ENCODE measurements around the gene PDK1. TPM values are rescaled to one million over a fixed set of nuclear protein-coding genes. Genes with fewer than 3 reads are reported as not detected.
"Not testable (repeated sequence)": the region's sequence is repeated elsewhere in the genome, so short reads cannot be mapped to it uniquely, and the experiment has no call there.

PDK1 gene
- total RNA-seq, 2 donors from 2014 or later = 24.7 to 27.3 TPM

- peaks cover 25% of the 10 kb centered on the region for H3K9me3 Mint-ChIP-seq
- H3K4me1 Mint-ChIP-seq = peaks cover 9% of the 10 kb centered on the region
- no peak for TF ChIP-seq CTCF (conservative IDR thresholded peaks at IDR 0.05)
- Histone ChIP-seq H3K9me3 (ENCODE audit: control insufficient read depth, low read length) (peaks cover 34% of the 10 kb centered on the region), H3K27me3 (ENCODE audit: control insufficient read depth, insufficient read depth, low read length, poor library complexity, severe bottlenecking) (no peaks in the 10 kb centered on the region), H3K9ac (ENCODE audit: extremely low read depth, low read length, poor library complexity, severe bottlenecking) (no peak overlapping the region), H3K36me3 (ENCODE audit: control insufficient read depth, insufficient read depth, low read length) (peaks cover 56% of the 10 kb centered on the region), H3K4me3 (ENCODE audit: low read length) (no peak overlapping the region), H3K4me1 (ENCODE audit: control insufficient read depth, insufficient read depth, low read length) (no peaks in the 10 kb centered on the region), H3K27ac (ENCODE audit: low read depth, low read length) (no peak overlapping the region)
- peaks cover 62% of the 10 kb centered on the region for H3K36me3 Mint-ChIP-seq (ENCODE audit: low read depth)
- no peak overlapping the region for H3K27ac Mint-ChIP-seq
- no peak overlapping the region for H3K4me3 Mint-ChIP-seq
- 93 to 97% methylated on average over 4 of the region's 4 CpGs for WGBS, 2 experiments (ENCODE audit: insufficient coverage in 1 of 2, insufficient read length in 1 of 2)
- no peaks in the 10 kb centered on the region for H3K27me3 Mint-ChIP-seq (ENCODE audit: insufficient read depth)
- DNase-seq = no peak
These were observed 33.0 kb downstream of the PDK1 start for GRCh38 chr2:172588931-172589330.

- Mint-ChIP-seq H3K9me3 (peaks cover 25% of the 10 kb centered on the region), H3K36me3 (ENCODE audit: low read depth) (peaks cover 61% of the 10 kb centered on the region)
- not testable (repeated sequence) for H3K27me3 ChIP-seq (ENCODE audit: control insufficient read depth, insufficient read depth, low read length, poor library complexity, severe bottlenecking); H3K27ac ChIP-seq (ENCODE audit: low read depth, low read length); H3K4me1 Mint-ChIP-seq; H3K4me3 Mint-ChIP-seq; DNase-seq; H3K4me3 ChIP-seq (ENCODE audit: low read length); H3K4me1 ChIP-seq (ENCODE audit: control insufficient read depth, insufficient read depth, low read length); H3K27me3 Mint-ChIP-seq (ENCODE audit: insufficient read depth); H3K9ac ChIP-seq (ENCODE audit: extremely low read depth, low read length, poor library complexity, severe bottlenecking); H3K27ac Mint-ChIP-seq
- 91 to 100% methylated on average over 2 to 4 of the region's 4 CpGs for WGBS, 2 experiments (ENCODE audit: insufficient coverage in 1 of 2, insufficient read length in 1 of 2)
- Histone ChIP-seq H3K36me3 (ENCODE audit: control insufficient read depth, insufficient read depth, low read length) (peaks cover 67% of the 10 kb centered on the region), H3K9me3 (ENCODE audit: control insufficient read depth, low read length) (peaks cover 31% of the 10 kb centered on the region)
These were observed 35.5 kb downstream of the PDK1 start for GRCh38 chr2:172591386-172591785.

GRCh38 chr2:172592190-172592589, 36.3 kb downstream of the PDK1 start:
- not testable (repeated sequence) for H3K4me3 ChIP-seq (ENCODE audit: low read length); DNase-seq; H3K4me1 Mint-ChIP-seq; H3K27me3 ChIP-seq (ENCODE audit: control insufficient read depth, insufficient read depth, low read length, poor library complexity, severe bottlenecking); H3K4me3 Mint-ChIP-seq; H3K27ac ChIP-seq (ENCODE audit: low read depth, low read length); H3K4me1 ChIP-seq (ENCODE audit: control insufficient read depth, insufficient read depth, low read length); H3K27me3 Mint-ChIP-seq (ENCODE audit: insufficient read depth); H3K9ac ChIP-seq (ENCODE audit: extremely low read depth, low read length, poor library complexity, severe bottlenecking)
- H3K36me3 Mint-ChIP-seq (ENCODE audit: low read depth) = peaks cover 59% of the 10 kb centered on the region
- H3K9me3 ChIP-seq (ENCODE audit: control insufficient read depth, low read length) = peaks cover 23% of the 10 kb centered on the region
- peaks cover 67% of the 10 kb centered on the region for H3K36me3 ChIP-seq (ENCODE audit: control insufficient read depth, insufficient read depth, low read length)
- H3K27ac Mint-ChIP-seq = peak overlapping the region; percentile 5
- peaks cover 23% of the 10 kb centered on the region for H3K9me3 Mint-ChIP-seq

GRCh38 chr2:172596776-172597175, 40.9 kb downstream of the PDK1 start:
- Histone ChIP-seq H3K4me3 (ENCODE audit: low read length) (no peak overlapping the region), H3K36me3 (ENCODE audit: control insufficient read depth, insufficient read depth, low read length) (peaks cover 43% of the 10 kb centered on the region), H3K27me3 (ENCODE audit: control insufficient read depth, insufficient read depth, low read length, poor library complexity, severe bottlenecking) (no peaks in the 10 kb centered on the region), H3K9ac (ENCODE audit: extremely low read depth, low read length, poor library complexity, severe bottlenecking) (no peak overlapping the region), H3K9me3 (ENCODE audit: control insufficient read depth, low read length) (no peaks in the 10 kb centered on the region), H3K4me1 (ENCODE audit: control insufficient read depth, insufficient read depth, low read length) (peaks cover 3% of the 10 kb centered on the region), H3K27ac (ENCODE audit: low read depth, low read length) (no peak overlapping the region)
- Mint-ChIP-seq H3K36me3 (ENCODE audit: low read depth) (peaks cover 15% of the 10 kb centered on the region), H3K27me3 (ENCODE audit: insufficient read depth) (no peaks in the 10 kb centered on the region), H3K9me3 (no peaks in the 10 kb centered on the region), H3K4me3 (no peak overlapping the region), H3K4me1 (peaks cover 22% of the 10 kb centered on the region), H3K27ac (no peak overlapping the region)
- no peak for TF ChIP-seq CTCF (conservative IDR thresholded peaks at IDR 0.05)
- no peak for DNase-seq
- 85 to 86% methylated on average over 4 to 5 of the region's 5 CpGs for WGBS, 2 experiments (ENCODE audit: insufficient coverage in 1 of 2, insufficient read length in 1 of 2)

Data from endodermal cell (in vitro differentiated cells).